ENCODE data around the gene UCHL5.

DNA sequence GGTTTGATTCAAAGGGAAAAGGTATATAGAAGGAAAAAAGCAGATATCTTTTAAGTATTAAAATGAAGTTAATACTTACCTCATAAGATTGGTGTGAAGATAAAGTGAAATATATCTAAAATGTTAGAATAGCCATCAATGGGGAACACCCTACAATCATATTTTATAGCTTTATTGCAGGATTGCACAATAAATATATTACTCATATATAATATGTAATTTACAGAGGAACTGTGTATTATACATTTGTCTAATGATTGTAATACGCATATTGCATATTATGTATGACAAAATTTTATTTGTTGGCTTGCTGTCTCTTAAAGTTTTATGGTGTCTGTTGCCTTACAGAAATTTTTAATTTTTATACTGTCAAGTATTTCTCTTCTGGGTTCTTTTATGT lies 47.8 kb downstream of the UCHL5 start:
- no peak for TF ChIP-seq YY1 (IDR thresholded peaks at IDR 0.05; ENCODE audit: insufficient read depth, insufficient read length)
- no peak for TF ChIP-seq ZNF274 (IDR thresholded peaks at IDR 0.05; ENCODE audit: low read depth, low read length)
- no peak for TF ChIP-seq SUZ12 (IDR thresholded peaks at IDR 0.05; ENCODE audit: extremely low read depth, insufficient read depth, insufficient read length)
